ENCODE data around the gene DLG3.

DNA sequence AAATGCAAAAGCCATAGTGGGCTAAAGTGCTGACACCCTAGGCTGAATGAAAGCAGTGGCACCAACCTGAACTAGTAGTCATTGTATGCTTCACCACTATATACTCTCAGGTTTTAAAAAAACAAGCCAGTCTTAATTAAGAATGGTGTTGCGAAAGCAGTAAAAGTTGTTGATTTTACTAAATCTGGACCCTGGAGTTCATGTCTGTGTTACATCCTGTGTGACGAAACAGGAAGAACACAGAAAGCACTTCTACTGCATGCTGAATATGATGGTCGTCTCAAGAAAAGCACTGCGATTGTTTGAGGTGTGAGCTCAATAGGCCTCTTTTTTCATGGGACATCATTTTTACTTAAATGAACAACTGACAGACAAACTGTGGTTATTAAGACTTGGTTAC lies 45.7 kb upstream of the DLG3 start:
- TF ChIP-seq, protein P1, sequence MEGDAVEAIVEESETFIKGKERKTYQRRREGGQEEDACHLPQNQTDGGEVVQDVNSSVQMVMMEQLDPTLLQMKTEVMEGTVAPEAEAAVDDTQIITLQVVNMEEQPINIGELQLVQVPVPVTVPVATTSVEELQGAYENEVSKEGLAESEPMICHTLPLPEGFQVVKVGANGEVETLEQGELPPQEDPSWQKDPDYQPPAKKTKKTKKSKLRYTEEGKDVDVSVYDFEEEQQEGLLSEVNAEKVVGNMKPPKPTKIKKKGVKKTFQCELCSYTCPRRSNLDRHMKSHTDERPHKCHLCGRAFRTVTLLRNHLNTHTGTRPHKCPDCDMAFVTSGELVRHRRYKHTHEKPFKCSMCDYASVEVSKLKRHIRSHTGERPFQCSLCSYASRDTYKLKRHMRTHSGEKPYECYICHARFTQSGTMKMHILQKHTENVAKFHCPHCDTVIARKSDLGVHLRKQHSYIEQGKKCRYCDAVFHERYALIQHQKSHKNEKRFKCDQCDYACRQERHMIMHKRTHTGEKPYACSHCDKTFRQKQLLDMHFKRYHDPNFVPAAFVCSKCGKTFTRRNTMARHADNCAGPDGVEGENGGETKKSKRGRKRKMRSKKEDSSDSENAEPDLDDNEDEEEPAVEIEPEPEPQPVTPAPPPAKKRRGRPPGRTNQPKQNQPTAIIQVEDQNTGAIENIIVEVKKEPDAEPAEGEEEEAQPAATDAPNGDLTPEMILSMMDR (IDR thresholded peaks at IDR 0.05 in 4 of 5, conservative IDR thresholded peaks at IDR 0.05 in 1 of 5) = no peak
- TF ChIP-seq POLR2A (IDR thresholded peaks at IDR 0.05) = no peak
